ES-I3 (cell line): ENCODE results near the gene SCNN1A.
A peak's percentile ranks its signal among the peaks of the same experiment; 100 is the strongest.
"Not testable (repeated sequence)": the region's sequence is repeated elsewhere in the genome, so short reads cannot be mapped to it uniquely, and the experiment has no call there.

Experiments
- H3K36me3 ChIP-seq: 2 replicates; pipeline ENCODE4 v1.6.1; 2013; ENCODE audit warnings: mild to moderate bottlenecking, low read length, control low read depth, moderate library complexity; ENCODE audit not compliant: insufficient read depth
- H3K4me1 ChIP-seq: 2 replicates; pipeline ENCODE4 v1.6.1; 2013; ENCODE audit warnings: mild to moderate bottlenecking, control low read depth, low read length; ENCODE audit not compliant: insufficient read depth
- H3K9ac ChIP-seq: 2 replicates; pipeline ENCODE4 v1.6.1; 2013; ENCODE audit warnings: low read depth, mild to moderate bottlenecking, low read length, moderate library complexity
- H3K9me3 ChIP-seq: 2 replicates; pipeline ENCODE4 v1.6.1; 2013; ENCODE audit warnings: mild to moderate bottlenecking, low read length, moderate library complexity; ENCODE audit not compliant: control insufficient read depth, insufficient read depth

SCNN1A gene

GRCh38 chr12:6352193-6353173 lies 22.9 kb downstream of the SCNN1A start:
- no peak overlapping the region for H3K9ac ChIP-seq
- H3K36me3 ChIP-seq = peaks cover 12% of the 10 kb centered on the region
- H3K4me1 ChIP-seq = no peaks in the 10 kb centered on the region
- H3K9me3 ChIP-seq = no peaks in the 10 kb centered on the region

GRCh38 chr12:6351622-6352021 lies 23.7 kb downstream of the SCNN1A start:
- no peaks in the 10 kb centered on the region for H3K4me1 ChIP-seq
- no peak overlapping the region for H3K9ac ChIP-seq
- H3K36me3 ChIP-seq = peaks cover 12% of the 10 kb centered on the region
- H3K9me3 ChIP-seq = no peaks in the 10 kb centered on the region

GRCh38 chr12:6347367-6348338 lies 27.7 kb downstream of the SCNN1A start:
- H3K9me3 ChIP-seq = no peaks in the 10 kb centered on the region
- H3K9ac ChIP-seq = no peak overlapping the region
- peaks cover 11% of the 10 kb centered on the region for H3K4me1 ChIP-seq
- H3K36me3 ChIP-seq = peaks cover 10% of the 10 kb centered on the region

- peaks cover 18% of the 10 kb centered on the region for H3K4me1 ChIP-seq
- H3K36me3 ChIP-seq = peaks cover 8% of the 10 kb centered on the region
These were observed 28.4 kb downstream of the SCNN1A start for GRCh38 chr12:6346942-6347341.

GRCh38 chr12:6346235-6346832 lies 29.0 kb downstream of the SCNN1A start:
- H3K4me1 ChIP-seq = peaks cover 18% of the 10 kb centered on the region
- no peaks in the 10 kb centered on the region for H3K9me3 ChIP-seq
- no peak overlapping the region for H3K9ac ChIP-seq
- peaks cover 8% of the 10 kb centered on the region for H3K36me3 ChIP-seq

More at GRCh38 chr12:6346942-6347341, 28.4 kb downstream of the SCNN1A start:
- Histone ChIP-seq H3K9ac (no peak overlapping the region), H3K9me3 (no peaks in the 10 kb centered on the region)

- H3K4me1 ChIP-seq = peaks cover 18% of the 10 kb centered on the region
- no peaks in the 10 kb centered on the region for H3K9me3 ChIP-seq
- H3K9ac ChIP-seq = no peak overlapping the region
- peaks cover 8% of the 10 kb centered on the region for H3K36me3 ChIP-seq
These were observed 29.9 kb downstream of the SCNN1A start for GRCh38 chr12:6345319-6346091.

- H3K36me3 ChIP-seq, H3K9me3 ChIP-seq, H3K9ac ChIP-seq: not testable (repeated sequence)
- H3K4me1 ChIP-seq = peaks cover 21% of the 10 kb centered on the region
These were observed 31.2 kb downstream of the SCNN1A start for GRCh38 chr12:6344101-6344660.

- peaks cover under 1% of the 10 kb centered on the region; the same call in 1 of the 2 replicates for H3K36me3 ChIP-seq
- H3K9me3 ChIP-seq = no peaks in the 10 kb centered on the region
- H3K4me1 ChIP-seq = peaks cover 28% of the 10 kb centered on the region
- H3K9ac ChIP-seq = no peak overlapping the region
These were observed 31.8 kb downstream of the SCNN1A start for GRCh38 chr12:6343518-6343917.

GRCh38 chr12:6342140-6342889 lies 33.0 kb downstream of the SCNN1A start:
- Histone ChIP-seq H3K4me1 (peaks cover 40% of the 10 kb centered on the region), H3K36me3 (no peaks in the 10 kb centered on the region), H3K9ac (peak overlapping the region; percentile 81), H3K9me3 (no peaks in the 10 kb centered on the region)

GRCh38 chr12:6341417-6342139 lies 33.8 kb downstream of the SCNN1A start, which contains the start of gene TNFRSF1A:
TNFRSF1A (minus strand) TSS chr12:6342076; CDS start chr12:6341814, 262 bp downstream.
- peak within 1 kb of the TSS; percentile 81 for H3K9ac ChIP-seq
- H3K9me3 ChIP-seq = no peaks in the 10 kb centered on the region
- H3K4me1 ChIP-seq = peaks cover 44% of the 10 kb centered on the region
- no peaks in the 10 kb centered on the region for H3K36me3 ChIP-seq

- Histone ChIP-seq H3K36me3 (no peaks in the 10 kb centered on the region), H3K4me1 (peaks cover 45% of the 10 kb centered on the region), H3K9ac (peak overlapping the region; percentile 81), H3K9me3 (no peaks in the 10 kb centered on the region)
These were observed 34.5 kb downstream of the SCNN1A start for GRCh38 chr12:6340745-6341416.
